Measurements from ENCODE around the gene TXNDC17.
"Not testable (repeated sequence)": the region's sequence is repeated elsewhere in the genome, so short reads cannot be mapped to it uniquely, and the experiment has no call there.

TXNDC17 gene

DNA sequence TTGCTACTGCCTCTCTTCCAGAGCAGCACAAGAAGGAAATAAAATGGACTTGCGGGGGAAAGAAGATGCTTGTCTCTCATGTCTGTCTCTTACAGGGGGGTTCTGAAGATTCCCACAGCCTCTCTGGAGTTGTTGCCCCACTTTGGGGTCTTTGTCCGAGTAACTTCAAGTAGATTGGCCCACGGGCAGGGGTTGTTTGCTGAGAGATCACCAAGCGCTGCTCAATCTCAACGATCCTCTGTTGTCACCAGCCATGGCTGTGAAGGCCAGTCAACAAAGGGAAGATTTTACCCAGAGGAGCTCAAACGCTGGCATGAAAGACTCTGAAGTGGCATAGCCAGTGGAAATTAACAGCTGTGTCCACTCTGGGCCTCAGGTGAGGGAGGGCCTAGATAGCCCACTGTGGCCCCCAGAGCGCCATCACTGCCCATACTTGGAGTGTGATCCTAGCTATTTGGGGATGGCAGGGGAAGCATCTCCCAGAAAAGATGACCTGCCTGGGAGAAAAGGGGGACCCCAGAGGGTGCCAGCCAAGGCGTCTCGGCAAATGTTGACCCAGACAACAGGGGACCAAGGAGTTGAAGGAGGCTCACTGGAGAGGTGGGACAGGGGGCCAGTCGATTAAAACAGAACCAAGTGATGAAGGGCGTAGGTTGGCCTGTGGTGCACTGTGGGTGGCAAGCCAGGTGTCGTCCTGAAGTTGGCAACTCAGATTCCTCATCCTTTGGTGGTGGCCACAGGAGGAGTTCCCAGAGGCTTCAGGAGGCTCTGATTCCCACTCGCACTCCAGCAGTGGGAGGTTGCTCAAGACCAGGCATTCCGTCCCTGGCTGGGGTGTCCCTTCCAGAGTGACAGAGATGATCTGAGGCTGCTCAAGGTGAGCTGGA is 44.3 kb downstream of the TXNDC17 start:
- DNase-seq = no peak

DNA sequence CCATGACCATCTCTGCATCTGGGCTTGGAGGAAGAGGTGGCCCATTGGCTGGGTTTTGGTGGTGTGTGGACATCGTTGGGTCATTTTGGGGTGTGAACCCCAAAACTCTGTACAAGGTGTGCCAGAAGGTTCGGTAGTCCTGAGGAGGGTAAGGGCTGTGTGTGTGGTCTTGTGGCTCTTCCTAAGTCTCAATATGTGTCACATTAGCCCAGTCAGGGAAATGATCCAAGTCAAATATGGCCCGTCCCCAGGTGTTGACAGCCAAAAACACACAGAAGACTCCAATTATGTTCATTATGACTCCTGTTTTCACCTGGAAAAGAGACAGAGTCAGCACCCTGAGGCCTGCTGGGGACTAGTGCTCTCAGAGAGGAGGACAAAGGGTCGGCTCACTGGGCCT is 45.2 kb downstream of the TXNDC17 start:
- DNase-seq = peak; percentile 21 to 55

DNA sequence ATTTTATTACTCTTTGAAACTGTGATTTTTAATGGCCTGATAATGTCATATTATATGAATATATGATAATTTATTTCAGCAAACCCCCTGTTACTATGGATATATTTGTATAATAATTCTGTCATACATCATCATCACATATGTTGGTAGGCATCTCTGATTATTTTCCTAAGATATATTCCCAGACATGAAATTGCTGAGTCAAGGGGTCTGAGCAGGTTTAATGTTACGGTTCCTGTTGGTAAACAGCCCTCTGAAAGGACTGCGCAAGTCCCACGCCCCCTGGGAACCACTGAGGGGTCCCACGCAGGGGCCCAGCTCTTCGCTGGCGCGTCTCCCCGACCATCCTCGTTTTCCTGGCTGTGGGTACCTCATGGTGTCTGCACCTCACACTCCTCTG is 48.1 kb downstream of the TXNDC17 start:
- DNase-seq = no peak

DNA sequence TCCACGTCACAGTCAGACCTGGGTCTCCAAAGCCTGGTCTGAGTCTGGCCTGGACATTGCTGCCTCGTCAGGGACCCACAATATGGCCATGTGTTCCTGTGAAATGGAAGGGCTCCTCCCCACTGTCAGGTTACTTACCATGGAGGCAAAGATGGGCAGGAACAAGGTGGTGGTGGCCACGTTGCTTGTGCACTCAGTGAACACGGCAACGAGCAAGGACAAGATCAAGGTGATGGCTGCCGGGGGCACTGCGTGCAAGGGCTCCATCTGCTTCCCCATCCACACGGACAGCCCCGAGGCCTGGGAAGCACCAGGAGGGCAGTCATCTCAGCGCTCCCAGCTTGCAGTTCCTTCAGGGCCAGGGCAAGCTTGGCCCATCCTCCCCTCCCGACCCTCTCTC is 49.8 kb downstream of the TXNDC17 start:
- no peak for DNase-seq

DNA sequence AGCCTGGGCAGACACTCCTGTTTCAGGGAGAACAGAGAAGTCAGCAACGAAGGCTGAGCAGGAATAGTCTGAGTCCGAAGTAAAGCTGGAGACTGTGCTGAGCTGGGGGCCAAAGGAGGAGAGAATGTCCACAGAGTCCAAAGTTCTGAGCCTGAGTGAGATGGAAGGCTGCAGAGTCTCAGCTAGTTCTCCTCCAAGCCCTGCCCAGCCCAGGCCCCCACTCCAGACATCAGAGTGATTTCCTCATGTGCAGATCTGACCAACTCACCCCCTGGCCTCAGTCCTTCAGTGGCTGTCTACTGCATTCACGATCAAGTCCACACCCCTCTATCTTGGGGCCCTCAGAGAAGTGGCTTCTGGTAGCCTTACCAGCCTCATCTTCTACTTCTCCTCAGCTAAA is 50.7 kb downstream of the TXNDC17 start:
- DNase-seq = no peak

DNA sequence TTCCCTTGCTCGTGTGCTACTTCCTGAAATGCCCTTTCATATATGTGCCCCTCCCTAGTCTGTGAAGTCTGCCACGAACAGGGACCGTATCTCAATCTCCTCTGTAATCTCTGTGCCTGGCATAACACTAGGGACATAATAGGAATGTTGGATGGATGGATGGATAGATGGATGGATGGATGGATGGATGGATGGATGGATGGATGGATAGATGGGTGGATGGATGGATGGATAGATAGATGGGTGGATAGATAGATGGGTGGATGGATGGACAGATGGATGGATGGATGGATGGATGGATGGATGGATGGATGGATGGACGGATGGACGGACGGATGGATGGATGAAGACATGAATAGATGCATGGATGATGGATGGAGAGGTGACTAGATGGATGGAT is 51.1 kb downstream of the TXNDC17 start:
- not testable (repeated sequence) for DNase-seq
